ENCODE data around the gene TIFAB.

GRCh38 chr5:135448791-135449507 is 3.2 kb downstream of the TIFAB start:
- no peak for TF ChIP-seq CTCF (IDR thresholded peaks at IDR 0.05)
- TF ChIP-seq POLR2A (IDR thresholded peaks at IDR 0.05) = no peak
